ENCODE results near the gene SHC4. TPM values are rescaled to one million over a fixed set of nuclear protein-coding genes. Genes with fewer than 3 reads are reported as not detected.
"Not testable (repeated sequence)": the region's sequence is repeated elsewhere in the genome, so short reads cannot be mapped to it uniquely, and the experiment has no call there.

SHC4 gene
- total RNA-seq, 4 donors from 2014 or later, result 1.8 to 2.3 (median 2.1) TPM

DNA sequence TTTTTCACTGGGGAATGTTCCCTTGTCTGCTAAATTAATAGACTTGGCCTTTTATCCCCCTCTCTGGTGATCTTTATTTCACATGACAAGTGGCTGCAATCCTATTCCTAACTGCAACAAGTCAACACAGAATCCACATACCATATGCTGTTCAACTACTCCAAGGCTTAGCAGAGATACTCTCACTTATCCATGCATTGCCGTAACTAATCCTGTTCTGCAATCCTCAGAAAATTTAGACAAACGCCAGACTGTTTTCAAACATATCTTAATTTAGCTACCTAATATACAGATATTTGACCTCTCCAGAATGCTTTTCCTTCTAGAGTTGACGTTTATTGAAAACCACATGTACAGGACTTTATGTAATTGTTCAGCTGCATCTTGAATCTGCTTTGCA, 47.9 kb downstream of the SHC4 start:
- no peaks in the 10 kb centered on the region for H3K27me3 ChIP-seq
- no peaks in the 10 kb centered on the region for H3K9me3 ChIP-seq
- no peak overlapping the region for H3K4me3 ChIP-seq
- WGBS, result 58% methylated on average over 3 of the region's 3 CpGs
- intact Hi-C loops (cut with DNase I), result no loop called here
- no peaks in the 10 kb centered on the region for H3K36me3 ChIP-seq
- DNase-seq (ENCODE audit: extremely low spot score), result no peak
- no peaks in the 10 kb centered on the region for H3K4me1 ChIP-seq
- TF ChIP-seq EP300 (IDR thresholded peaks at IDR 0.05) (no peak), POLR2AphosphoS5 (IDR thresholded peaks at IDR 0.05) (no peak), POLR2A (IDR thresholded peaks at IDR 0.05; ENCODE audit: low read depth) (no peak)
- TF ChIP-seq, protein P1, sequence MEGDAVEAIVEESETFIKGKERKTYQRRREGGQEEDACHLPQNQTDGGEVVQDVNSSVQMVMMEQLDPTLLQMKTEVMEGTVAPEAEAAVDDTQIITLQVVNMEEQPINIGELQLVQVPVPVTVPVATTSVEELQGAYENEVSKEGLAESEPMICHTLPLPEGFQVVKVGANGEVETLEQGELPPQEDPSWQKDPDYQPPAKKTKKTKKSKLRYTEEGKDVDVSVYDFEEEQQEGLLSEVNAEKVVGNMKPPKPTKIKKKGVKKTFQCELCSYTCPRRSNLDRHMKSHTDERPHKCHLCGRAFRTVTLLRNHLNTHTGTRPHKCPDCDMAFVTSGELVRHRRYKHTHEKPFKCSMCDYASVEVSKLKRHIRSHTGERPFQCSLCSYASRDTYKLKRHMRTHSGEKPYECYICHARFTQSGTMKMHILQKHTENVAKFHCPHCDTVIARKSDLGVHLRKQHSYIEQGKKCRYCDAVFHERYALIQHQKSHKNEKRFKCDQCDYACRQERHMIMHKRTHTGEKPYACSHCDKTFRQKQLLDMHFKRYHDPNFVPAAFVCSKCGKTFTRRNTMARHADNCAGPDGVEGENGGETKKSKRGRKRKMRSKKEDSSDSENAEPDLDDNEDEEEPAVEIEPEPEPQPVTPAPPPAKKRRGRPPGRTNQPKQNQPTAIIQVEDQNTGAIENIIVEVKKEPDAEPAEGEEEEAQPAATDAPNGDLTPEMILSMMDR (IDR thresholded peaks at IDR 0.05), result no peak
- H3K27ac ChIP-seq (replicated peaks in 1 of 4), result no peak overlapping the region

DNA sequence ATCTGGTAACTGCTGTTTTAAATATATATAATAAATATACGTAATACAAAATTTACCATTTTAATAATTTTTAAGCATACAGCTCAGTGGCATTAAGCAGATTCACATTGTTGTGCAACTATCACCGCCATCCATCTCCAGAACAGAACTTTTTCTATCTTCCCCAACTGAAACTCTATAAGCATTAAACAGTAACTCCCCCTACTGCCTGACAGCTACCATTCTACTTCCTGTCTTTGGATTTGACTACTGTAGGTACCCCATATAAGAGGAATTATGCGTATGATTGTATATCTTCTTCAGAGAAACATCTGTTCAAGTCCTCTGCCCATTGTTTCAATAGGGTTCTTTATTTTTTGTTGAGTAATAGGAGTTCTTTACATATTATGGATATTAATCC, 49.0 kb downstream of the SHC4 start:
- DNase-seq (ENCODE audit: extremely low spot score), result no peak
- intact Hi-C loops (cut with DNase I), result no loop called here
- Histone ChIP-seq H3K4me1 (no peaks in the 10 kb centered on the region), H3K27ac (replicated peaks in 1 of 4) (no peak overlapping the region), H3K27me3 (no peaks in the 10 kb centered on the region), H3K9me3 (no peaks in the 10 kb centered on the region), H3K36me3 (no peaks in the 10 kb centered on the region), H3K4me3 (no peak overlapping the region)
- 95% methylated on average over 3 of the region's 3 CpGs for WGBS
- TF ChIP-seq EP300 (IDR thresholded peaks at IDR 0.05) (no peak), POLR2A (IDR thresholded peaks at IDR 0.05; ENCODE audit: low read depth) (no peak), POLR2AphosphoS5 (IDR thresholded peaks at IDR 0.05) (no peak)
- TF ChIP-seq, protein P1 (IDR thresholded peaks at IDR 0.05), result no peak

DNA sequence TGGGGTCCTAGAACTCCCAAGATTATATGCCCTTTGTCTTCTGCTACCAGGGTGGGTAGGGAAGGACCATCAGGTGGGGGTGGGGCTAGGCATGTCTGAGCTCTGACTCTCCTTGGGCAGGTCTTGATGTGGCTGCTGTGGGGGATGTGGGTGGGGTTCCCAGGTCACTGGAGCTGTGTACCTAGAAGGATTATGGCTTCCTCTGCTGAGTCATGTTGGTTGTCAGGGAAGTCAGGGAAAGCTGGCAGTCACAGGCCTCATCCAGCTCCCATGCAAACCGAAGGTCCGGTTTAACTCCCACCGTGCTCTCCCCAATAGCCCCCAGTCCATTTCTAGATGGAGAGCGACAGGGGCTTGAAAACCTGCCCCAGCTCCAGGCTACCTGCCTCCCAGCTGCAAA, 50.6 kb downstream of the SHC4 start:
- intact Hi-C loops (cut with DNase I), result no loop called here
- Histone ChIP-seq H3K27me3 (no peaks in the 10 kb centered on the region), H3K9me3 (no peaks in the 10 kb centered on the region), H3K4me3 (no peak overlapping the region), H3K27ac (replicated peaks in 1 of 4) (no peak overlapping the region), H3K4me1 (no peaks in the 10 kb centered on the region), H3K36me3 (no peaks in the 10 kb centered on the region)
- 94% methylated on average over 3 of the region's 4 CpGs for WGBS
- TF ChIP-seq, protein P1 (IDR thresholded peaks at IDR 0.05), result no peak
- TF ChIP-seq POLR2AphosphoS5 (IDR thresholded peaks at IDR 0.05), result no peak
- no peak for TF ChIP-seq EP300 (IDR thresholded peaks at IDR 0.05)
- no peak for TF ChIP-seq POLR2A (IDR thresholded peaks at IDR 0.05; ENCODE audit: low read depth)
- no peak for DNase-seq (ENCODE audit: extremely low spot score)

DNA sequence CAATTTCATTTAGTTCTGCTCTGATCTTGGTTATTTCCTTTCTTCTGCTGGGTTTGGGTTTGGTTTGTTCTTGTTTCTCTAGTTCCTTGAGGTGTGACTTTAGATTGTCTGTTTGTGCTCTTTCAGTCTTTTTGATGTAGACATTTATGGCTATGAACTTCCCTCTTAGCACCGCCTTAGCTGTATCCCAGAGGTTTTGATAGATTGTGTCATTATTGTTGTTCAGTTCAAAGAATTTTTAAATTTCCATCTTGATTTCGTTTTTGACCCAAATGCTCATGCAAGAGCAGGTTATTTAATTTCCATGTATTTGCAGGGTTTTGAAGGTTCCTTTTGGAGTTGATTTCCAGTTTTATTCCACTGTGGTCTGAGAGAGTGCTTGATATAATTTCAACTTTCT, 53.2 kb downstream of the SHC4 start:
- H3K4me1 ChIP-seq; H3K27me3 ChIP-seq; H3K9me3 ChIP-seq; intact Hi-C loops (cut with DNase I); H3K27ac ChIP-seq (replicated peaks in 1 of 4); H3K4me3 ChIP-seq; DNase-seq (ENCODE audit: extremely low spot score); H3K36me3 ChIP-seq: not testable (repeated sequence)
- WGBS, result 86% methylated on average over 2 of the region's 2 CpGs

DNA sequence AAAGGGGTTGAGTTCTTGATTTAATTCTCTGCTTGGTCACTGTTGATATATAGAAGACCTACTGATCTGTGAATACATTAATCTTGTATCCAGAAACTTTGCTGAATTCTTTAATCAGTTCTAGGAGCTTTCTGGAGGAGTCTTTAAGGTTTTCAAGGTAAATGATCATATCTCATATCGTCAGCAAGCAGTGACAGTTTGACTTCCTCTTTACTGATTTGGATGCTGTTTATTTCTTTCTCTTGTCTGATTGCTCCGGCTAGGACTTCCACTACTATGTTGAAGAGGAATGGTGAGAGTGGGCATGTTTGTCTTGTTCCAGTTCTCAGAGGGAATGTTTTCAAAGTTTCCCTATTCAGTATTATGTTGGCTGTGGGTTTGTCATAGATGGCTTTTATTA, 54.4 kb downstream of the SHC4 start:
- H3K27ac ChIP-seq (replicated peaks in 1 of 4); H3K36me3 ChIP-seq; H3K4me1 ChIP-seq; DNase-seq (ENCODE audit: extremely low spot score); intact Hi-C loops (cut with DNase I); H3K9me3 ChIP-seq; H3K27me3 ChIP-seq; H3K4me3 ChIP-seq: not testable (repeated sequence)
- 85% methylated on average over 2 of the region's 2 CpGs for WGBS

DNA sequence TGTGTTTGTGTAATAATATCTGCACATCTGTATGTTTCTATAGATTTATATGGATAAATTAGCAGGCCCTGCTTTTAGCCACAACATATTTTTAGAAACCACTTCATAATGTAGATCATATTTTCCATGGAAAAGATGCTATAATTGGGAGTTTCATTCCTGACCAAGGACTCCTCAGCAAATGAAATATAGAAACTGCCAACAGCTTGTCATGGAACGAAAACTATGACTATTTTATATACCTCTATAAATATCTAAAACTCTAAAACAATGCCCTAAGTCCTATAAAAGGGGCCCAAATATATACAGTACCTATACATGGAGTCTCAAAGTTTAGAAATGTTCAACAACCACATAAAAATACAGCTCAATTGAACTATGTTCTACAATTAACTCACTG, 57.9 kb downstream of the SHC4 start:
- WGBS, result 54% methylated on average over 1 of the region's 1 CpG

More for the DNA sequence above, 57.9 kb downstream of the SHC4 start:
- DNase-seq (ENCODE audit: extremely low spot score), result no peak
- Histone ChIP-seq H3K27ac (replicated peaks in 1 of 4) (no peak overlapping the region), H3K27me3 (no peaks in the 10 kb centered on the region), H3K36me3 (no peaks in the 10 kb centered on the region), H3K9me3 (no peaks in the 10 kb centered on the region), H3K4me3 (no peak overlapping the region), H3K4me1 (no peaks in the 10 kb centered on the region)
- TF ChIP-seq EP300 (IDR thresholded peaks at IDR 0.05) (no peak), POLR2A (IDR thresholded peaks at IDR 0.05; ENCODE audit: low read depth) (no peak), POLR2AphosphoS5 (IDR thresholded peaks at IDR 0.05) (no peak)
- TF ChIP-seq, protein P1 (IDR thresholded peaks at IDR 0.05), result no peak
- intact Hi-C loops (cut with DNase I), result no loop called here

All from esophagus muscularis mucosa (tissue), 4 donors.